Measurements from ENCODE around the gene B4GALT4.

The B4GALT4 gene

GRCh38 chr3:119236756-119237155 lies 3.9 kb downstream of the B4GALT4 start:
- DNase-seq: no peak

DNA sequence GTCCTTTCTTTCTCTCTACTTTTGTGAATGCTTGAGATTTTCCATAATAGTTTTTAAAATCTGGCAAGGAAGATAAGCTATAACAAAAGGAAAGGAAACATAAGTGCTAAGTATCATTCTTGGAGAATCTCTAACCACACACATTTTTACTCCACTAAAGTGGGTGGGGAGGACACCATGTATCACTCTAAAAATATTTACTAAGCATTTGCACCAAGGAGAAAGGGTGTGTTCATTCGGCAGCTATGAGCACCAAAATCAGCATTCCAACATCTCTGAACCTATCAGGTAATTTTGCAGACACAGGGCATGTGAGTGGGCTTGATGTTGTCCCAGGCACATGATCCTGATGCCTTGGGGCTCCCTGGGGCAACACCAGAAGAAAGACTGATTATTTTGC lies 5.5 kb downstream of the B4GALT4 start:
- no peak for DNase-seq

- DNase-seq: no peak
Measured at GRCh38 chr3:119234610-119235009, 6.1 kb downstream of the B4GALT4 start.

GRCh38 chr3:119230745-119231144 lies 9.9 kb downstream of the B4GALT4 start:
- no peak for DNase-seq

DNA sequence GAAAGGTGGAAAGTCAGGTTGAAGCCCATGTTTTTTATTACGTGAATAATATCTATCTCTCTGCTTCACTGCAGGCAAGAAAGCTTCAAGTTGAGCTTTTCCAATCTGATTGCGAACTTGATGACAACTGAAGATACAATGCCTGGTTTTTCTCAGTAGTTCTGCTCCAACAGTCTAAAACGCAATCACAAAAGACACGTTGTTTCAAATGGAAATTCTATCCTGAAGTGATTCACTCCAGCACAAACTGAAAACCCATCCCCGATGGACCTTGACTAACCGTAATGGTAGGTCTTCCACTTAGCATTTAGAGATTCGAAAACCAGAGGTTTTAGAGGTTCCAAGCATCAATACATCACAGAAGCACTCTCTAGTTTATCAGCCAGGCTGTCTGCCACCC lies 10.6 kb downstream of the B4GALT4 start:
- no peak for DNase-seq

DNA sequence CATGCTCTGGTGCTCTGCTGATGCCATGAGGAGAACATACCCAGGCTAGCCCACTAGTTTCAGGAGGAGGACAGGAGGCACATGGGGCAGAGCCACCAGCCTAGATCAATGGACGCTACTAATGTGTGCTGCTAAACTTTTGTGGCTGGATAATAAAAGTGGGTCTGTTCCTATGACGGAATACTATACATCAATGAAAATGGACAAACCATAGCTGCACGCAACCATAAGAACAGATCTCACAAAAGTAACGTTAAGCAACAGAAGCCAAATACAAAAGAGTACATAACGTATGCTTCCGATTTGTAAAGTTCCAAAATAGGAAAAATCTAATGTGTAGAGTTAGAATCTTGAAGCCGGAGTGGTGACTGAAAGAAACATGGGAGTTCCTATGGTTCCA lies 11.5 kb downstream of the B4GALT4 start:
- DNase-seq: no peak

DNA sequence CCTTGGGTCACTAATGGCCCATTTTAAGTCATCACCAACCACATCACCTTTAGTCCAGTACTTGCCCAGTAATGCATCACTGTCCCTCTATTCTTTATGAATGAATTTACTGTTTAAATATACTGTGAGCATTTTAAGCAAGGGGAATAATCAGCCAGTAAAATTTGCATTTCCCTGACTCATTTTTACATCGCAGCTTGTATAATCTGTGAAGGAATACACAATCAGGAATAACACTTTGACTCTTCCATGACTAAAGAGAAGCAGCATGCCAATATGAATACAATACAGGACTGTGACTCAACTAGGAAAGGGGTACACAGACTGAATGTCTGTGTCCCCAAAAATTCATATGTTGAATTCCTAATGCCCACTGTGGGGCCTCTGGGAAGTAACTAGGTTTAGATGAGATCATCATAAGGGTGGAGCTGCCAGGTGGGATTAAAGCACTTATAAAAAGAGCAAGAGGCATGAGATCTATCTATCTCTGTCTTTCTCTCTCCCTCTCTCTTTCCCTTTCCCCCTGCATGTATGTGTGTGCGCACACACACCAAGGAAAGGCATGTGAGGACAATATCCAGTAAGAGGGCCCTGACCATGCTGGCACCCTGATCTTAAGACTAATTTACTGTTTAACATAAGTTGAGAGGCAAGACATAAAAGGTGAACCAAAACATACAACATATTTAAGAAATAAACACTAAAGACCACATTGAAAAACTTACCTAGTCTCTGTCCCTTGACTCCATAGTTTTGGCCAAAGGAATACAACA lies 12.1 kb downstream of the B4GALT4 start:
- no peak for DNase-seq

- DNase-seq: no peak
Measured at GRCh38 chr3:119227070-119227850, 13.4 kb downstream of the B4GALT4 start.

GRCh38 chr3:119225121-119225520 lies 15.6 kb downstream of the B4GALT4 start:
- no peak for DNase-seq

- DNase-seq: no peak
Measured at GRCh38 chr3:119223511-119223910, 17.2 kb downstream of the B4GALT4 start.

DNA sequence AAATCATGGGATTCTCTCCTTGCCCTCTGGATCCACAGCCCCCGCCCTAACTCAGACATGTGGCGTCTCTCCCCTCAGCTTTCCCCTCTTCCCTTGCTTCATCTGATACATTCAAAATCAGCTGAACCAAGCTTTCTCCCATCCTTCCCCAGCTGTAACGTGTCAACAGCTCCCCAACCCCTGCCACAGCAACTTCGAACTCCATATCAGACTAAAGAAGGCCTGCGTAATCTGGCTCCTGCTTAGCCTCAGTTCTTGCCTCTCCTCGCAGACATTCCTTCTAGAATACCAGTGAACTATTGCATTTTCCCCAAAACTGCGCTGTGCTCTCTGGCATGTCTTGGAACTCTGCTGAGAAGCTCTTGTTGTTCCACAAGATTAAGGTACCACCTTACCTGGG lies 18.3 kb downstream of the B4GALT4 start:
- no peak for DNase-seq

DNA sequence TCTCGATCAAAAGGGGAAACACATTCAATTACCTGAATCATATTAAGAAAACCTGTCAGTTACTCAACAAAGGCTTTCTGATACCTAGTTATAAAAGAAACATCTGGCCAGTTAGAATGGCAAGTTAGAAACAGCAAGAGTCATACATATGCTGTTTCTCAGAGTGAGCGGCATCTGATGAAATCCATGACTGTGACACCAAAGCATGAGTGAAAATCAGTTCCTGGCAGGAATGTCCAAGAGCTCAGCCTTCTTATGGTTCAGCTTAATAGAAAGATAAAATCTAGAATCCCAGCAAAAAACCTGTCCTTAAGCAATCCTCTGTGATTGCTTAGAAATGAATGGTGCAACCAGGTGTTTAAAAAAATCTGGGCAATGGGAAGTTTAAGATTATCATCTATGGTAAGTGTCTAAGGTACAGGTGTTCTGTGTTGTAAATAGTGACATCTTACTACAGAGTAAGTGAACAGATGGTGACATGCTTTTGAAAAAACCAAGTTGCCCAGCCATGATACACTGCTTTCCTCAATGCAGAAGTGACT lies 18.8 kb downstream of the B4GALT4 start:
- no peak for DNase-seq

- DNase-seq: no peak
Measured at GRCh38 chr3:119220970-119221667, 19.6 kb downstream of the B4GALT4 start.

GRCh38 chr3:119220198-119220597 lies 20.5 kb downstream of the B4GALT4 start:
- DNase-seq: no peak

GRCh38 chr3:119219069-119219468 lies 21.6 kb downstream of the B4GALT4 start:
- no peak for DNase-seq

- DNase-seq: no peak
Measured at GRCh38 chr3:119211803-119212202, 28.9 kb downstream of the B4GALT4 start.

- DNase-seq: no peak
Measured at GRCh38 chr3:119211193-119211592, 29.5 kb downstream of the B4GALT4 start.

GRCh38 chr3:119207512-119207875 lies 33.2 kb downstream of the B4GALT4 start:
- DNase-seq: no peak

GRCh38 chr3:119206611-119207511 lies 33.8 kb downstream of the B4GALT4 start:
- no peak for DNase-seq

- DNase-seq: no peak
Measured at GRCh38 chr3:119205685-119206084, 35.0 kb downstream of the B4GALT4 start.

DNA sequence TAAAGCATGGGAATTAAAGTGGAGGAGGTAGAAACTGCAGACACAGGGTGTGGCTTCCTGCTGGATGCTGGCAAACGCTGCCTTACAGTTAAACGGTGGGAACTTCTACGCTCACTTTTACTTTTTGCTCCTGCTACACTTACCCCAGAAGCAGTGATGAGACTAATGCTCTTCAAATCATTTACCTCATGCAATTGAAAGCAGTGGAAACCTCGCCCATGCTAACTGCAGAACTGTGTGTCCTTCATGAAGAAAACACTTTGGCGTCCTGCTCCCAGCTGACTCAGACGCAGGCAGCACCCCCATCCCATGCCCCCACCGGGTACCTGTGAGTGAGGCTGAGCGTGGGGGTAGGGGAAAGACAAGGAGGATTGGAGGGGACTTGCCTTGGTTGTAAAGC lies 35.5 kb downstream of the B4GALT4 start:
- no peak for DNase-seq

DNA sequence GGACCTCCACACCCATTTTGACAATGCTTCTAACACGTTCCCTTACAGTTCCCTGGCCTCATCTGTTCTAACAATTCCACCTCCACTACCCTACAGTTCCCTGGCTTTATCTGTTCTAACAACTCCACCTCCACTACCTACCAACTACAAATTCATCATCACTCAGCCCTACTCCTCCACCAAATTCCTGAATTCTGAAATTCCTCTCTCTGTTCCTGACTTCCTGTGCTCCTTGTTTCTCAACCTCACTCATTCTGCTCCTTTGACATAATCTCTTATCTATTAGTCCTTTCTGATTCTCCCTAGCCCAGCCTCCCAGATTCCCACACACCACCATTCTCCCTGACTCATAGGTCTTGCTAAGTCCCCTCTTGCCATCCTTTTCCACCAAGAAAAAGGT lies 44.8 kb downstream of the B4GALT4 start:
- DNase-seq: no peak

GRCh38 chr3:119195151-119195476 lies 45.6 kb downstream of the B4GALT4 start:
- no peak for DNase-seq

Measured in effector CD4-positive, alpha-beta T cell (primary cell).